GM12874 (cell line): ENCODE results near the gene MRPL53.

Experiments used
- TF ChIP-seq, protein P1 (sequence below): IDR thresholded peaks from 2 replicates; pipeline ENCODE4 v1.5.1; 2011; ENCODE audit warnings: low read depth, mild to moderate bottlenecking, control low read depth, low read length, moderate library complexity; ENCODE audit not compliant: insufficient read depth

MRPL53 gene

DNA sequence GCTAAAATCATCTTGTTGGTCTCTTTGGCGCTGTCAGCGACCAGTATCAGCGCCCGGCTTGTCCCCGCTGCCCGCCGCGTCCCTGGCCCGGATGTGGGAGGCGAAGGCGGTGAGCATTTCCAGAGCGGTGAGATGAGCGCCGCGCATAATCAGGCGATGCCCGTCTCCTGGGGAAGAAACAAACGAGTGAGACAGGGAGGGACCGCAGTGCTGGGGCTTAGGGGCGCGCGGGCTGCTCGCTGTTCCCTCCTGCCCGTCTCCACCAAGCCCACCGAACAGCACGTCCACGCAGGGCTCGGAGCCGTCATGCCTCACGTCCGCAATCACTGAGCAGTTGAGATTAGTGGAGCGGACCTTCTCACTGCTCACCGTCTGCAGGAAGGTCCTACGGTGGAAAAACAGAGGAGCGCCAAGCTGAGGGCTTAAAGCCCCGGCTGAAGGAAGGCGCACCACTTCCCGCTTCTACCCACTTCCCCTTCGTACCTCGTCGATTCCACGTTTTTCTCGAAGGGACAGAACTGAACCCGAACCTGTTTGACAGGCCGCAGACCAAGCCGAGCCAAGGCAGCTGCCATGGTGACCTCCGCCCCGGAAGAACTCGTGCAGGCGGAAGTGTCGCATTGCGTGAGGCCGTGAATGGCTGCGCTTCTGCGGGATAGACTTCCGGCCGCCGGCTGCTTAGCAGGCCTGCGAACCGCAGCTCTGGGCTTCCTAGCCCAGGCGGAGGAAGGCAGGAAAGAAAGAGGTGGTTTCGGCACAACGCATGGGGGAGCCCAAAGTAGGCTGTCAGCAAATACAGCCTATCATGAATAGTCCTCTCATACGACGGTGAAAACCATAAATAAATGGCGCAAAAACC is at the start of gene MRPL53:
Gene MRPL53, minus strand, starts transcription at position 595 of the 859 bp plus-strand sequence. Its CDS starts 20 bp downstream, at position 575.
- TF ChIP-seq, protein P1, sequence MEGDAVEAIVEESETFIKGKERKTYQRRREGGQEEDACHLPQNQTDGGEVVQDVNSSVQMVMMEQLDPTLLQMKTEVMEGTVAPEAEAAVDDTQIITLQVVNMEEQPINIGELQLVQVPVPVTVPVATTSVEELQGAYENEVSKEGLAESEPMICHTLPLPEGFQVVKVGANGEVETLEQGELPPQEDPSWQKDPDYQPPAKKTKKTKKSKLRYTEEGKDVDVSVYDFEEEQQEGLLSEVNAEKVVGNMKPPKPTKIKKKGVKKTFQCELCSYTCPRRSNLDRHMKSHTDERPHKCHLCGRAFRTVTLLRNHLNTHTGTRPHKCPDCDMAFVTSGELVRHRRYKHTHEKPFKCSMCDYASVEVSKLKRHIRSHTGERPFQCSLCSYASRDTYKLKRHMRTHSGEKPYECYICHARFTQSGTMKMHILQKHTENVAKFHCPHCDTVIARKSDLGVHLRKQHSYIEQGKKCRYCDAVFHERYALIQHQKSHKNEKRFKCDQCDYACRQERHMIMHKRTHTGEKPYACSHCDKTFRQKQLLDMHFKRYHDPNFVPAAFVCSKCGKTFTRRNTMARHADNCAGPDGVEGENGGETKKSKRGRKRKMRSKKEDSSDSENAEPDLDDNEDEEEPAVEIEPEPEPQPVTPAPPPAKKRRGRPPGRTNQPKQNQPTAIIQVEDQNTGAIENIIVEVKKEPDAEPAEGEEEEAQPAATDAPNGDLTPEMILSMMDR, result no peak

DNA sequence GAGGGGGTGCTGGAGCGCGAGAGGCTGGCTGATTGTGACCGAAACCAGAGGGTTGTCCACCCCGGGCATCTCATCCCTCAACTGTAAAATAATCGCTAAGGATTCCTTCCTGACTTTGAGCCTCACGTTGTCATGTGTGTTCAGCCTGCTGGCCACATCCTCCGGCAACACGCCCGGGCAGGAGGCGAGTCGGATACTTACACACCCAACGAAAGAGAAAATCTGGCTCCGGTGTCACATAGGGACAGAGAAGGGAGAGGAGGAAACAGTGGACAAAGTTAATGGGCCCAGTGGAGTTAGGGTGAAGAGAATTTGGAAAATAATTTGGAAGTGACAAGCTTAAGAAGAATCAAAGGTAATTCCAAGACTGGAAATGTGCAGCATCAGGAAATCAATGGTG is 44.2 kb upstream of the MRPL53 start:
- TF ChIP-seq, protein P1, result no peak

DNA sequence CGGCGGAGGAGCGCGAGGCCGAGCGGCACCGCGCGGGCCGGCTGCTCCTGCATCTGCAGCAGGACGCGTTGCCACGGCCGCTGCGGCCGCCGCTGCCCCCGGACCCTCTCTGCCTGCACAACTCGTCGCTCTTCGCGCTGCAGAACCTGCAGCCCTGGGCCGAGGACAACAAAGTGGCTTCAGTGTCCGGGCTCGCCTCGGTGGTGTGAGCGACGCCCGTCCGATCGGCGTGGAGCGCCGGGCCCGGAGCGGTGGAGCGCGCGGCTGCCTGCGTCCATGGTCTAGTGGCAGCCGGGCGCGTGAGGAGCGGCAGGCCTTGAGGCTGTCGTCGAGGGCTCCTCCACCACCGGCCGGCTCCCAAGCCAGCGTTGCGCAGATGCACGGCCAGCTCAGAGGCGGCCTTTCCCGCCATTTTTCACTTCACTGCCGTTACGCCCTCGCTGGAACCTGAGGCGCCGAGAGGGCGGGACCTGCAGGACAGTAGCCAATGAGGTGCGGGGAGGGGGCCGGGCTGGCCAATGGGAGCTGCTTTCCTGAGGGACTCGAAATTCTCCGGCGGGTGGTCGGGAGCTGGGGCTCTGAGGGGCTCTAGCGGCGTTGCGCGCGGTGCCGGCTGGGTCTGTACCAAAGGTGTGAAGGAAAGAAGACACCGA is 43.6 kb upstream of the MRPL53 start:
- TF ChIP-seq, protein P1, result no peak

DNA sequence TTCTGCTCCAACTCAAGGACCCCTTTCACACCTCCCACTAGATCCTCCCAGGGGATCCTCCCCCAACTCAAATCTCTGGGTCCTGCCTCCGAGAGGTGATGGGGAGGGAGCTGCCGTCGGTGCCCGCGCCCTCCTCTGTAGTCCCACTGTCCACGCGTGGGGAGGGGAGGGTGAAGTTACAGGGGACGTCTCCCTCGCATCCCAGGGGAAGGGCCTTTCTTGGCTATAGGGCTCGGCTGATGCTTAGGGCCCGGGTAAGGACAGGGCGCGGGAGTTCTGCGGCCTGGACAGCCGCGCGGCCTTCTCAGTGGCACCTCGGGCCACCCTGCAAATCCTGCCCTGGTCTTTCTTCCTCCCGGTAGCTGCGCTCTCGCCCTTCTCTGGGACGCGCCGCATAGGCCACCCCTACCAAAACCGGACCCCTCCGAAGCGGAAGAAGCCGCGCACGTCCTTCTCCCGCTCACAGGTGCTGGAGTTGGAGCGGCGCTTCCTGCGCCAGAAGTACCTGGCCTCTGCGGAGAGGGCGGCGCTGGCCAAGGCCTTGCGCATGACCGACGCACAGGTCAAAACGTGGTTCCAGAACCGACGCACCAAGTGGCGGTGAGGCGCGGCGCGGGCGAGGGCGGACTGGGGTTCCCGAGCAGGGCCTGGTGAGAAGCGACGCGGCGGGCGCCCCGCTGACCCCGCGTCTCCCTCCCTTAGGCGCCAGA is 42.9 kb upstream of the MRPL53 start:
- TF ChIP-seq, protein P1, result no peak

DNA sequence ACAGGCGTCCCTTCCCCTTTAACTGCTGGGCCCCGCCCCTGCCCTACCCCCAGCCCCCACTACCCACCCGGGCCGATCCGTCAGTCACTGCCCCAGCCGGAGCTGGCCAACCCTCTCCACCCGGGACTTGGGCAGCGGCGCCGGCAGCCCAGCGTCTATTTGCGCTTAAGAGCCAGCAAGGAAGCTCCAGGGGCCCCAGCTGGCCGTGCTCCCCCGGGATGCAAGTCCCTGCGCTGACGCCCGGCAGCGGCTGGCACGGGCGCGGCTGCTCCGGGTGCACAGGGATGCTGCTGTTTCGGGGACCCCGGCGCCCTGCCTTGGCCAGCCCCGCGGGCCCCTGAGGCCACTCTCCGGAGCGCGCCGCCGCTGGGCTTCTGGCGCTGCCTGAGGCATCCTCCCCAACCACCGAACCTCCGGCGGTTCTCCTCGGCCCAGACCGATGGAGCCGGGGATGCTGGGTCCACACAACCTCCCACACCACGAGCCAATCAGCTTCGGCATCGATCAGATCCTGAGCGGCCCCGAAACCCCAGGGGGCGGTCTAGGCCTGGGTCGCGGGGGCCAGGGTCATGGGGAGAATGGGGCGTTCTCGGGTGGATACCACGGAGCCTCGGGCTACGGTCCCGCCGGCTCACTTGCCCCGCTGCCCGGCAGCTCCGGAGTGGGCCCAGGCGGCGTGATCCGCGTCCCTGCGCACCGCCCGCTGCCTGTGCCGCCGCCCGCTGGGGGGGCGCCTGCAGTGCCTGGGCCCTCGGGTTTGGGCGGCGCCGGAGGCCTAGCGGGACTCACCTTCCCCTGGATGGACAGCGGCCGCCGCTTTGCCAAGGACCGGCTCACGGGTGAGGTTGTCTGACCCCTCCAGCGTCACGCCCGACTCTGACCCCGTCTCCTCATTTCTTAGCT is 42.1 kb upstream of the MRPL53 start, which contains the start of gene TLX2:
Gene TLX2, plus strand, starts transcription at position 83 of the 903 bp plus-strand sequence. Its CDS starts 357 bp downstream, at position 440.
- TF ChIP-seq, protein P1, result no peak

DNA sequence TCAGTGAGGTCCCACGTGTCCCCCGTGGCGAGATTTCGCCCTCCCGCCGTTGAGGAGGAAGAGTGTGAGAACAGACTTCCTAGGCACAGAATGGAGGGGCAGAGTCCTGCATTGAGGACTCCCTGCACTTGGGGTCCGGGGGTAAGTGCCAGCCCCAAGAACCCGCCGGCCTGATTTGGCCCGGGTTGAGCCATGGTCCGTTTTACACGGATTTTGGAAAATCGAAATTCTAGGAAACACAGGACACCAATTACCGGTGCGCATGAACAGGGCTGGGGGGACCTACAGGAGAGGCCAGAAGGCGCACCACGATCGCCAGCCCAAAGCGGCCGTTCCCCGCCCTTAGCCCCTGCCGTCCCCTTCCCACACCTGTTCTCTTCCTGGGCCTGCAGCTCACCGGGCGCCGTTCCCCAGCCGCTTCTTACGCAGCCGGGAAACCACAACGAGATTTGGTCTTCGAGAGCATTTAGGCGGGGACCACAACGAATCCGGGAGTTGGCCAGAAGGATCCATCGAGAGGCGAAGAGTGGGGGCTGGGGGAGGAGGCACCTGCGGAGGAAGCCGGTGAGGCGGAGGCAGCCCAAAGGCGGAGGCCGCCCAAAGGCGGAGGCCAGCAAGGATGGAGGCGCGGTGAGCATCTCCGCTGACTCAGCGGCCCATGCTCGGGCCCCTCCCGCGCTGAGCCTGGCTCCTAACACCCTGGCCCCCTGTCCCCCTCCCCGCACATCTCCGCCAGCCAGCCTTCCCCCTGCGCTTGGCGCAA is 41.3 kb upstream of the MRPL53 start:
- TF ChIP-seq, protein P1, result no peak
